Right atrium auricular region (tissue), 2 donors: ENCODE results near the gene KIF5C. TPM values are rescaled to one million over a fixed set of nuclear protein-coding genes. Genes with fewer than 3 reads are reported as not detected.

Experiments used
- DNase-seq: peaks from one replicate; pipeline ENCODE4 v3.0.0-alpha.2; 2019; ENCODE audit warnings: low spot score
- H3K27ac ChIP-seq, 2 donors: fragments of 200-600 bp; sonication (generic); 1 replicate in 1 of 2; 2 replicates in 1 of 2; pipeline ENCODE4 v1.5.1; 2016 to 2019
- H3K27me3 ChIP-seq, 2 donors: fragments of 200-600 bp; sonication (generic); one replicate each; pipeline versions ENCODE4 v1.5.1 to v1.6.0; 2017 to 2019
- H3K36me3 ChIP-seq: fragments of 200-600 bp; sonication (generic); one replicate; pipeline ENCODE4 v1.5.1; 2016
- H3K4me1 ChIP-seq, 2 donors: fragments of 200-600 bp; sonication (generic); one replicate each; pipeline versions ENCODE4 v1.5.1 to v1.6.0; 2017 to 2019
- H3K4me3 ChIP-seq, 2 donors: fragments of 200-600 bp; sonication (generic); 1 replicate in 1 of 2; 2 replicates in 1 of 2; pipeline ENCODE4 v1.5.1; 2017 to 2019; ENCODE audit warnings: mild to moderate bottlenecking in 1 of 2, moderate library complexity in 1 of 2
- H3K9me3 ChIP-seq, 2 donors: fragments of 200-600 bp; sonication (generic); one replicate each; pipeline ENCODE4 v1.5.1; 2019
- CTCF ChIP-seq, 2 donors: fragments of 200-600 bp; sonication (generic); IDR thresholded peaks; one replicate each; pipeline ENCODE4 v1.5.1; 2019; ENCODE audit warnings: antibody characterized with exemption in 2 of 2
- total RNA-seq, 2 donors: library from RNA; depleted of rRNA; stranded (reverse); fragments of >200 nt; gene quantifications; one replicate each; pipeline ENCODE4 v1.1.0, GENCODE V29; 2016

KIF5C gene
- total RNA-seq, 2 donors from 2014 or later, result 1.6 to 2.2 TPM

- Histone ChIP-seq H3K27me3 (no peaks in the 10 kb centered on the region), H3K27ac (no peak overlapping the region), H3K4me1 (no peaks in the 10 kb centered on the region), H3K36me3 (no peaks in the 10 kb centered on the region), H3K4me3 (no peak overlapping the region), H3K9me3 (no peaks in the 10 kb centered on the region)
- no peak for DNase-seq
- TF ChIP-seq CTCF (IDR thresholded peaks at IDR 0.05), result no peak
Observed at GRCh38 chr2:149055751-149056150, 180.7 kb downstream of the KIF5C start.

- DNase-seq, result no peak
- Histone ChIP-seq H3K27me3 (no peaks in the 10 kb centered on the region), H3K4me1 (no peaks in the 10 kb centered on the region), H3K27ac (no peak overlapping the region), H3K36me3 (no peaks in the 10 kb centered on the region), H3K9me3 (no peaks in the 10 kb centered on the region), H3K4me3 (no peak overlapping the region)
- no peak for TF ChIP-seq CTCF (IDR thresholded peaks at IDR 0.05)
Observed at GRCh38 chr2:149056541-149057255, 181.7 kb downstream of the KIF5C start.

DNA sequence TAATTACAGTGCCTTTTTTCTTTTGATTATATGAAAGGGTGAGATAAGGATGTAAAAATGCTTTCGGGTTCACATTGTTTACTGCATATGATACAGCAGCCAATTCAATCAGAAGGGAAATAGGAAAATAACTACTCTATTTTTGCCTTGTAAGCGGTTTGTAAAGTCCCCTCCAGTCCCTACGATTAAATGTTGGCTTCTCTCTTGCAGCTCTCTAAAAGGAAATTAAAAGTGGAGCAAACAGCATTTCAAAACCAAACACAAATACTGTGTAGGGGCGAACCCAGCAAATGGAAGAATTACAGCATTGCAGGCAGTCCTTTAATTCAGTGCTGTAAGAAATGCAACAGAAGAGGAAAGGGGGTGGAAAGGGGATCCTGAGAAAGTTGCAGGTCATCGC is 182.4 kb downstream of the KIF5C start:
- Histone ChIP-seq H3K36me3 (no peaks in the 10 kb centered on the region), H3K4me1 (no peaks in the 10 kb centered on the region), H3K4me3 (no peak overlapping the region), H3K27ac (no peak overlapping the region), H3K9me3 (no peaks in the 10 kb centered on the region), H3K27me3 (no peaks in the 10 kb centered on the region)
- DNase-seq, result no peak
- no peak for TF ChIP-seq CTCF (IDR thresholded peaks at IDR 0.05)

DNA sequence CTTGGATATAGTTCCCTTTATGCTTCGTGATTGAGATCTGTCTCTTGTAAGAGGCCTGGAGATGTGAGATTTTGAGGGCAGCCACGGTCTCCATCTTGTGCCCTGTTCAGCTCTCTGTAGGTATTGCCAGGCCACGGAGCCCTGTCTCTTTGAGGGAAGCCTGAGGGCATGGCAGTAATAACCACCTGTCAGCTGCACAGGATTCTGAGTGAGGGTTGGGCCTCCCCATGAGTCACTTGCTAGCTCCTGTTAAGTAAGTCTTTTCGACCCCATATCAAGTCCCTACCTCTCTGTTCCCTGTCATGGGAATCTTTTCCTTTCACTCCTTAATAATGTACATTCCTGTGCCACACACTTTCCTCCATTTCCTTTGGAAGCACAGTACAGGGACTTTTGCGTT is 183.9 kb downstream of the KIF5C start:
- DNase-seq, result no peak
- no peak for TF ChIP-seq CTCF (IDR thresholded peaks at IDR 0.05)
- no peak overlapping the region for H3K4me3 ChIP-seq
- H3K36me3 ChIP-seq, result no peaks in the 10 kb centered on the region
- H3K9me3 ChIP-seq, result no peaks in the 10 kb centered on the region
- H3K4me1 ChIP-seq, result no peaks in the 10 kb centered on the region
- H3K27me3 ChIP-seq, result no peaks in the 10 kb centered on the region
- no peak overlapping the region for H3K27ac ChIP-seq

DNA sequence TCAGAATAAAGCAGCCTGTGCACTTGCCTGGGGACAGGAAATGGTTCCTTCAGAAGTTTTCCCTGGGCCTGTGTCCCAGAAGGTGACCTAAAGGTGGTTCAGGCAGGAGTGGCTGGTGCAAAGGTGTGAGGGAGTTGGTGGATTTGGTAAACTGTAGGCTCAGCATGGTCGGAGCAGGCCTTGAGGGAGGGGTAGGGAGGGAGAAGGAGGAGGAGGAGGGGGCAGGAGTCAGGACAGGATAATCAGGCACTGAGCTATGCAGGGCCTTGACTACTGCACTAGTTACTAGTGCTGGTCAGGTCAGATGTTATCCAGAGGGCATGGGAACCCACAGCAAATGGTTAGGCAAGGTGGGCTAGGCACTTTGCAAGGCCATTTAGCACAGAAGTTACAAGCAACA is 184.8 kb downstream of the KIF5C start:
- Histone ChIP-seq H3K4me1 (no peaks in the 10 kb centered on the region), H3K9me3 (no peaks in the 10 kb centered on the region), H3K27ac (no peak overlapping the region), H3K27me3 (no peaks in the 10 kb centered on the region), H3K4me3 (no peak overlapping the region), H3K36me3 (no peaks in the 10 kb centered on the region)
- no peak for DNase-seq
- TF ChIP-seq CTCF (IDR thresholded peaks at IDR 0.05), result no peak
